T-helper 17 cell (primary cell): ENCODE results near the gene STRA8. TPM values are rescaled to one million over a fixed set of nuclear protein-coding genes. Genes with fewer than 3 reads are reported as not detected.
"Not testable (repeated sequence)": the region's sequence is repeated elsewhere in the genome, so short reads cannot be mapped to it uniquely, and the experiment has no call there.

Source experiments
- ATAC-seq: fragments of 150-1000 bp; cut with Tn5 transposase; 2 replicates; pipeline ENCODE4 v1.10.0; 2021; ENCODE audit warnings: mild to moderate bottlenecking, moderate library complexity
- DNase-seq, 3 donors: peaks; one replicate each; pipeline versions ENCODE4 v3.0.0 to v3.0.0-alpha.2; 2020 to 2021
- H3K9me3 ChIP-seq: one replicate; pipeline ENCODE4 v1.7.0; 2013; ENCODE audit warnings: low read length, mild to moderate bottlenecking; ENCODE audit not compliant: control insufficient read depth, poor library complexity, severe bottlenecking
- H3K27ac Mint-ChIP-seq: one replicate; pipeline ENCODE4 v1.8.0; 2022; ENCODE audit warnings: mild to moderate bottlenecking, moderate library complexity, mixed read lengths
- H3K27me3 Mint-ChIP-seq: one replicate; pipeline ENCODE4 v1.8.0; 2022; ENCODE audit warnings: mixed read lengths
- H3K36me3 Mint-ChIP-seq: one replicate; pipeline ENCODE4 v1.8.0; 2022; ENCODE audit warnings: low read depth, mixed read lengths
- H3K4me1 Mint-ChIP-seq: one replicate; pipeline ENCODE4 v1.8.0; 2022; ENCODE audit warnings: mild to moderate bottlenecking, mixed read lengths
- H3K4me3 Mint-ChIP-seq: one replicate; pipeline ENCODE4 v1.8.0; 2022; ENCODE audit warnings: mild to moderate bottlenecking, moderate library complexity, mixed read lengths
- total RNA-seq, 4 donors: library from RNA in 2 of 4; stranded (reverse) in 2 of 4; gene quantifications; one replicate each; pipeline ENCODE4 v1.2.3 and lab custom pipeline; 2022 to 2026

STRA8 gene
- total RNA-seq, 2 donors from 2014 or later, result not detected

DNA sequence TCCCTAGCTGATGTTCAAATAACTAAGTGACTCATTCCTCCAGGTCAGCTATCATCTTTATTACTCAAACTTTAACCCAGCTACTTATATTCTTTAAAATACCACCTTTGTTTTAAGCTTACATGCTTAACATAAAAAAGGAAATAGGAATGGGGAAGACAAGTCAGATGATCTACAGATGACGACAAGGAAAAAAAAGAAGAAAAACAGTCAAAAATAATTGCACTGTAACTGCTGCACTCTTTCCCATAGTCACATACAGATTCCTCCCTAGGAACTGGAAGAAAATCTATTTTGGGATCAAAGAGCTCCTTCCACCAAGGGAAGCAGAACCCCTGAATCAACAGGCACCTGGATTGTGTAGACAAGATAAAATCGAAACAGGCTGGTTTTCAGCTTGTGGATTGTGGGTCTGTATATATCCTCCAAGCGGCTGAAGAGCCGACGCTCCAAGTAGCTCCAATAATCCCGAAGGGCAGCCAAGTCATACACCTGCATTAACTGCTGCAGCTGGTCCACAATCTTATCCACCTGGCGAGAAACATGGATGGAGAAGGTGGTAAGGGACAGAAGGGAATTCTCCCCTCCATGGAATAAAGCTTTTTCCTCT, 24.3 kb upstream of the STRA8 start:
- ATAC-seq, result no peak
- peaks cover 7% of the 10 kb centered on the region for H3K36me3 Mint-ChIP-seq
- no peak for DNase-seq
- no peak overlapping the region for H3K4me3 Mint-ChIP-seq
- H3K9me3 ChIP-seq, result no peaks in the 10 kb centered on the region
- peaks cover 22% of the 10 kb centered on the region for H3K4me1 Mint-ChIP-seq
- no peak overlapping the region for H3K27ac Mint-ChIP-seq
- no peaks in the 10 kb centered on the region for H3K27me3 Mint-ChIP-seq

DNA sequence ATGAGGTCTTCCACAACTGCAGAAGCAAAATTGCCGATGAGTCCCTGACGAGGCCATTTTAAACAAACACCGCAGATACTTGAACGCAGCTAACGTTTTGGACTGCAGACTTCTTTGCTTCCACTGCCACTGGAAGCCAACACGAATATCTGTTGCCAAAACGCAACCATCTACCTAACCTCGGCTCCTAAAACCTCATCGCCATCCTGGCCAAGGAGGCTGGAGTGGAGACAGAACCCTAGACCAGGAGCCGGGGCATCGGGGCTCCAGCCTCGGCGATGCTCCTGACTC, 22.8 kb upstream of the STRA8 start:
- H3K4me3 Mint-ChIP-seq, result peak overlapping the region; percentile 96
- peak overlapping the region; percentile 79 for H3K27ac Mint-ChIP-seq
- DNase-seq, result no peak
- H3K4me1 Mint-ChIP-seq, result peaks cover 18% of the 10 kb centered on the region
- H3K9me3 ChIP-seq, result no peaks in the 10 kb centered on the region
- peak; percentile 7 for ATAC-seq
- no peaks in the 10 kb centered on the region for H3K27me3 Mint-ChIP-seq
- peaks cover 3% of the 10 kb centered on the region for H3K36me3 Mint-ChIP-seq

GRCh38 chr7:135211179-135211945, 22.3 kb upstream of the STRA8 start, which contains the start of gene WDR91:
WDR91 (minus strand) TSS chr7:135211526; CDS start chr7:135211502, 24 bp downstream.
- H3K4me1 Mint-ChIP-seq, result peaks cover 17% of the 10 kb centered on the region
- peak within 1 kb of the TSS; percentile 79 for H3K27ac Mint-ChIP-seq
- DNase-seq (peak; percentile 88 to 100 (median 99)), ATAC-seq (peak; percentile 93)
- no peaks in the 10 kb centered on the region for H3K9me3 ChIP-seq
- peak within 1 kb of the TSS; percentile 96 for H3K4me3 Mint-ChIP-seq
- no peaks in the 10 kb centered on the region for H3K27me3 Mint-ChIP-seq
- peaks cover 2% of the 10 kb centered on the region for H3K36me3 Mint-ChIP-seq

GRCh38 chr7:135211946-135212685, 21.5 kb upstream of the STRA8 start:
- Mint-ChIP-seq H3K4me1 (peaks cover 13% of the 10 kb centered on the region), H3K4me3 (peak overlapping the region; percentile 96), H3K27ac (peak overlapping the region; percentile 79)
- not testable (repeated sequence) for ATAC-seq, H3K27me3 Mint-ChIP-seq, H3K9me3 ChIP-seq, H3K36me3 Mint-ChIP-seq, DNase-seq

GRCh38 chr7:135213831-135214230, 19.8 kb upstream of the STRA8 start:
- Mint-ChIP-seq H3K4me1 (peaks cover 3% of the 10 kb centered on the region), H3K27ac (no peak overlapping the region), H3K4me3 (no peak overlapping the region), H3K36me3 (peaks cover 2% of the 10 kb centered on the region), H3K27me3 (peaks cover 9% of the 10 kb centered on the region)
- no peaks in the 10 kb centered on the region for H3K9me3 ChIP-seq
- ATAC-seq, result no peak
- no peak for DNase-seq

GRCh38 chr7:135215180-135215579, 18.5 kb upstream of the STRA8 start:
- H3K9me3 ChIP-seq, result no peaks in the 10 kb centered on the region
- no peak for ATAC-seq
- Mint-ChIP-seq H3K27me3 (peaks cover 9% of the 10 kb centered on the region), H3K36me3 (peaks cover 2% of the 10 kb centered on the region), H3K4me1 (peaks cover 3% of the 10 kb centered on the region), H3K27ac (no peak overlapping the region), H3K4me3 (no peak overlapping the region)
- no peak for DNase-seq

- ATAC-seq (no peak), DNase-seq (no peak)
- Mint-ChIP-seq H3K27me3 (peaks cover 9% of the 10 kb centered on the region), H3K4me3 (no peak overlapping the region), H3K4me1 (peaks cover 1% of the 10 kb centered on the region), H3K36me3 (peaks cover 2% of the 10 kb centered on the region), H3K27ac (no peak overlapping the region)
- no peaks in the 10 kb centered on the region for H3K9me3 ChIP-seq
Observed at GRCh38 chr7:135215698-135216097, 17.9 kb upstream of the STRA8 start.

DNA sequence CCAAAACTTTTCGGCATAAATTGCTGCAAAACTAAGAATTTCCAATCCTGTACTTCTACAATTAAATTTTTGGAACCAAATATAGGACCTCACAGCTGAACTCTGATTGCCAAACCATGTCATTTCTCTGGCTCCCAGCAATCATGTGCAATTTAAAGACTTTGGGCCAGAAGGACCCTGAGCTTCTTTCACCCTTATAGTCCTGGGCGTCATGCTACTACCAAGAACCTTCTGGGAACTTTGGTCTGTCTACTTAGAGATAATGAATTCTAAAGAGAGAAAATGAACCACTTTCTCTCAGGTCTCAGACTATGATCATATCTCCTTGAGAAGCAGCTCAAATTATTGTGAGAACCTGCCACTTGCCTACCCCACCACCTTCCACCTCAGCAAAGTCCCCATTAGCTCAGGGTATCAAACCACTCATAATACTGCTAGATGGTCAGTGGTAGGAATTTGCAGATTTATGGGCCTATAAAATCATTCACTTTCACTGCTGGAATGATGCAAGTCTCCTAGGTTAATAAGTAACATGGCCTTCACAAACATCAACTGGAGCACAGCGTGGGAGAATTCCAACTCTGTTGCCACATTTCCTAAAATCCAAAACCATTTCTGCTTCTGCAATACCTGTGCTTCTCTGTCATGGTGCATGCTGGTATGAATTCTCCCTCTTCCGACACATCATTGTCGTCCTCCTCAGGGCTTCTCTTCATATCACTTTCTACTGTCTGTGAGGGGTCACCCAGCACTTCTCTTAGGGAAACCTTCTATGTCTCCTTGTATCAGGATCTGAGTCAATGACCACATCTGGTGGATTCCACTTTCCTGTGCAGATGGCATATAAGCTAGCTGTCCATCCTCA, 15.8 kb upstream of the STRA8 start:
- no peak overlapping the region for H3K4me3 Mint-ChIP-seq
- peaks cover 9% of the 10 kb centered on the region for H3K27me3 Mint-ChIP-seq
- ATAC-seq (no peak), DNase-seq (no peak)
- H3K36me3 Mint-ChIP-seq, result no peaks in the 10 kb centered on the region
- no peaks in the 10 kb centered on the region for H3K9me3 ChIP-seq
- H3K4me1 Mint-ChIP-seq, result no peaks in the 10 kb centered on the region
- H3K27ac Mint-ChIP-seq, result no peak overlapping the region

DNA sequence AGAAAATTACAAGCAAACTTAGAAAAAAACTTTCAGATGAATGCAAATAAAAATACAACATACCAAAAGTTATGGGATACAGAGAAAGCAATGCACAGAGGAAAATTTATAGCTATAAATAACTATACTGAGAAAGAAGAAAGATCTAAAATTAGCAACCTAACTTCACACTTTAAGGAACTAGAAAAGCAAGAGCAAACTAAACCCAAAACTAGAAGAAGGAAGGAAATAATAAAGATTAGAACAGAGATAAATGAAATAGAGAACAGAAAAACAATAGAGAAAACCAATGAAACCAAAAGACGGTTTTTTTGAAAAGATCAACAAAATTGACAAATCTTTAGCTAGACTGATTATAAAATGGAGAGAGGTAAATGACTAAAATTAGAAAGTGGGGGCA, 9.6 kb upstream of the STRA8 start:
- Mint-ChIP-seq H3K4me1 (peaks cover 12% of the 10 kb centered on the region), H3K4me3 (peak overlapping the region; percentile 0), H3K36me3 (no peaks in the 10 kb centered on the region), H3K27ac (no peak overlapping the region), H3K27me3 (no peaks in the 10 kb centered on the region)
- no peak for ATAC-seq
- H3K9me3 ChIP-seq, result no peaks in the 10 kb centered on the region
- no peak for DNase-seq

DNA sequence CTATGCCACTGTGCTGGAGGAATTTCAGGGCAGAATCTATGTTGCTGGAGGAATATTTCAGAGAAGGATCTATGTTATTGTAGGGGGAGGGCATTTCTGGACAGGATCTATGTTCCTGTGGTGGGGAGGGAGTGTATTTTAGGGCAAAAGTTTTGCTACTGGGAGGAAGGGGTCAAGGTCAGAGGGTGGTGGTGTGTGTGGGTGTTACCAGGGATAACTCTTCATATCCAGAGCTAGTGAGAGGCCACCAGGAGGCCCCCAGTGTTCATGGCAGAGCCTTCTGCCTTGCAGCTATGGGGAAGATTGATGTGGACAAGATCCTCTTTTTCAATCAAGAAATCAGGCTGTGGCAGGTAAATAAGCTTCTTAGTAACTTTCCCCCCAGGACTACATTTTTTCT, 2.0 kb upstream of the STRA8 start:
- ATAC-seq (no peak), DNase-seq (no peak)
- Mint-ChIP-seq H3K27ac (no peak overlapping the region), H3K4me3 (no peak overlapping the region), H3K4me1 (no peaks in the 10 kb centered on the region), H3K27me3 (peaks cover 4% of the 10 kb centered on the region), H3K36me3 (no peaks in the 10 kb centered on the region)
- no peaks in the 10 kb centered on the region for H3K9me3 ChIP-seq

- no peak overlapping the region for H3K27ac Mint-ChIP-seq
Observed at GRCh38 chr7:135232087-135232486, 1.6 kb upstream of the STRA8 start.

DNA sequence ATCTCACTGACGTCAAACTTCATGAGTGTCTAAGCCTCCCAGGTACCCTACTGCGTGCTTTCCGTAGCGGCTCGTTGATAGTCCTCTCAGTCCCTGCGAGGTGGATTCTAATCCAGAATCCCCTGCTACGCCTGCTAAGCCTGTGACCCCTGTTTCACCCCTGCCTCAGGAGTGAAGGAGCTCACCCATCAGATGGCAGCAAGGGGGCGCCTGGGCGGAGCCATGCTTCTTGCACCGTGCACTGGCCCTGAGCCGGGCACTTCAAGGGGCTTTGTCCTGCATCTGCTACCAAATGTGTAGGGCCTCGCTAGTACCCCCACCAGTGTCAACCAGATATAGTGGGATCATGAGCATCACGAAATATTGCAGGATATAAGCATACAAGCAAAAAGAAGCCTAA, 918 bp upstream of the STRA8 start:
- H3K4me3 Mint-ChIP-seq, result no peak overlapping the region
- H3K27me3 Mint-ChIP-seq, result peaks cover 4% of the 10 kb centered on the region
- DNase-seq (no peak), ATAC-seq (no peak)
- no peaks in the 10 kb centered on the region for H3K9me3 ChIP-seq
- no peak overlapping the region for H3K27ac Mint-ChIP-seq
- no peaks in the 10 kb centered on the region for H3K36me3 Mint-ChIP-seq
- H3K4me1 Mint-ChIP-seq, result no peaks in the 10 kb centered on the region

More at GRCh38 chr7:135232087-135232486, 1.6 kb upstream of the STRA8 start:
- H3K4me1 Mint-ChIP-seq, result no peaks in the 10 kb centered on the region
- peaks cover 4% of the 10 kb centered on the region for H3K27me3 Mint-ChIP-seq
- H3K4me3 Mint-ChIP-seq, result no peak overlapping the region
- ATAC-seq (no peak), DNase-seq (no peak)
- no peaks in the 10 kb centered on the region for H3K9me3 ChIP-seq
- no peaks in the 10 kb centered on the region for H3K36me3 Mint-ChIP-seq

DNA sequence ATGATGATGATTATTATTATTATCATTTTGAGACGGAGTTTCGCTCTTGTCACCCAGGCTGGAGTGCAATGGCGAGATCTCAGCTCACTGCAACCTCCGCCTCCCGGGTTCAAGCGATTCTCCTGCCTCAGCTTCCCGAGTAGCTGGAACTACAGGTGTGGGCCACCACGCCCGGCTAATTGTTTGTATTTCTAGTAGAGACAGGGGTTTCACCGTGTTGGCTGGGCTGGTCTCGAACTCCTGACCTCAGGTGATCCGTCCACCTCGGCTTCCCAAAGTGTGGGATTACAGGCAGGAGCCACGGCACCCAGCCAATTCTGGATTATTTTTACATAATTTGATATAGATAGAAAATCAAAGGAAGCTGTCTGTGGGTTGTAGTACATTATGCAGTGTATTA, 457 bp downstream of the STRA8 start:
- ATAC-seq, result not testable (repeated sequence)

More for the DNA sequence above, 457 bp downstream of the STRA8 start:
- H3K36me3 Mint-ChIP-seq, H3K27ac Mint-ChIP-seq, H3K4me3 Mint-ChIP-seq, DNase-seq, H3K4me1 Mint-ChIP-seq, H3K27me3 Mint-ChIP-seq, H3K9me3 ChIP-seq: not testable (repeated sequence)
